AG04449 (cell line): ENCODE data around the gene CBX5.
"Not testable (repeated sequence)": the region's sequence is repeated elsewhere in the genome, so short reads cannot be mapped to it uniquely, and the experiment has no call there.

Experiments
- CTCF ChIA-PET: fragments of 350-600 bp; formaldehyde crosslinking; extraction: SDS; loops from one replicate; lab custom pipeline; 2021; ENCODE audit warnings: antibody characterized with exemption; lab: Yijun Ruan, JAX
- POLR2A ChIA-PET: fragments of 400-600, 350-600 bp; formaldehyde crosslinking; extraction: SDS; loops from one replicate; lab custom pipeline; 2020; ENCODE audit warnings: antibody characterized with exemption, inconsistent platforms; lab: Yijun Ruan, JAX
- DNase-seq: peaks from one replicate; pipeline ENCODE4 v3.0.0-alpha.2; 2010; ENCODE audit warnings: low read depth, low spot score
- H3K4me3 ChIP-seq: 2 replicates; pipeline ENCODE4 v1.5.1; 2011; ENCODE audit warnings: low read depth, mild to moderate bottlenecking, control low read depth, low read length
- CTCF ChIP-seq: IDR thresholded peaks from one replicate; pipeline ENCODE4 v1.5.1; 2011; ENCODE audit warnings: mild to moderate bottlenecking, moderate library complexity, low read length, control low read depth, inconsistent platforms; ENCODE audit not compliant: insufficient read depth; ENCODE audit errors: missing control alignments

CBX5 gene

GRCh38 chr12:54279632-54280467, at the start of gene CBX5:
TSS of gene CBX5 (minus strand) at chr12:54280122. CDS start at chr12:54257650, 22,472 bp downstream.
- no peak for TF ChIP-seq CTCF
- DNase-seq: peak; percentile 99
- CTCF ChIA-PET: interaction anchor here (0.8 to 4.4 kb wide), 11 partner anchors 12 to 91 kb away, joined by 3 to 27 read pairs (median 6); partner anchors contain the start of gene COPZ1
- H3K4me3 ChIP-seq: peak within 1 kb of the TSS; percentile 92
- POLR2A ChIA-PET: interaction anchor here (0.7 to 3.1 kb wide), 21 partner anchors 11 to 1694 kb away, joined by 3 to 33 read pairs (median 6); partner anchors contain the start of genes COPZ1, NFE2 and RAB5B

GRCh38 chr12:54328595-54329337, 48.8 kb upstream of the CBX5 start:
- no peak overlapping the region for H3K4me3 ChIP-seq
- ChIA-PET CTCF (interaction anchor here (0.7 to 6.9 kb wide), 5 partner anchors 7 to 114 kb away, joined by 3 to 91 read pairs (median 3); no protein-coding TSS in a partner anchor), POLR2A (interaction anchor here (0.9 kb wide), 1 partner anchor 49 kb away, joined by 4 read pairs; the partner anchor contains the start of genes CBX5 and HNRNPA1)
- DNase-seq: no peak
- TF ChIP-seq CTCF: no peak

- peak overlapping the region; percentile 96 for H3K4me3 ChIP-seq
- POLR2A ChIA-PET: interaction anchor here (0.8 to 1.4 kb wide), 7 partner anchors 10 to 53 kb away, joined by 3 to 10 read pairs (median 4); partner anchors contain the start of genes CBX5 and HNRNPA1
Observed at GRCh38 chr12:54325442-54326109, 45.7 kb upstream of the CBX5 start.

DNA sequence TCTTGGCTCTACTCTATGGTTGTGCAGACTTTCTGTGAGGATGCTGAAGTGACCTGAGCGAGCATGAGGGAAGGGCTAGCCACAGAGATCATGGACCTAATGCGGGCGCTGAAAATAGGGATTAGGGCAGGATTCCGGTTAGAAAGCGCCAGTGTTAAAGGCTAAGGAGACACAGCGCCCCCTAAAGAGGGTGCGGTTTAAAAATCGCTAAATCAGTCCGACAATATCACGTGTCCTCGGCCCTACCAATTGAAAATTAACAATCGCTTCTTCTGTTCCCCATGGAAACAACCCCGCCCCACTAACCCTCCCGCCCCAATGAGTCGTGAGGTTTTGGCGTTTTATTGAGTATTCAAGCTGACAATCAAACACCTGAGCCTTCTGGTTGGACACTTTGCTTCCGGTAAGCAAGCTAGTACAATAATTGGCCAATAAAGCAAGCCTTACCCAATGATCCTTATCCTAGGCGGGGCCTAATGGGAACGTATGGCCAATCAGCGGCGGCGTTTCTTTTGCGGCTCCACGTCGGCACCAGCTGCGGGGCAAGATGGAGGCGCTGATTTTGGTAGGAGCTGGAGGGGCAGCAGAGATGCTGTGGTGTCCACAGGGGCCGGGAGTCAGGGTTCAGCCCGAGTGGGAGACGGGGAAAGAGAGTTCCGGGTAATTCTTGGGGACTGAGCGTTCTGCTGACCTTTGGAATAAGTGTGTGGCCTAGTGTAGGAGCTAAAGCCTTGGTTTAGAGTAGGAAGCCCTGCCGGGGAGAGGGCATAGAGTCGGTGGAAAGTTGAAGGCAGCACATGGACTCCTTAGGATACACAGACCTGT, 44.9 kb upstream of the CBX5 start, which contains the start of gene COPZ1:
TSS of gene COPZ1 (plus strand) at position 515 of the 825 bp plus-strand sequence. CDS start at position 548, 33 bp downstream.
- ChIA-PET POLR2A (interaction anchor here (0.8 to 1.4 kb wide), 7 partner anchors 11 to 54 kb away, joined by 3 to 10 read pairs (median 4); partner anchors contain the start of genes CBX5 and HNRNPA1), CTCF (interaction anchor here (0.5 to 6.9 kb wide), 45 partner anchors 11 to 298 kb away, joined by 3 to 91 read pairs (median 6); partner anchors contain the start of gene NFE2)
- peak; percentile 83 for TF ChIP-seq CTCF
- peak; percentile 100 for DNase-seq
- peak within 1 kb of the TSS; percentile 96 for H3K4me3 ChIP-seq

More at GRCh38 chr12:54325442-54326109, 45.7 kb upstream of the CBX5 start:
- CTCF ChIA-PET: interaction anchor here (0.5 to 6.9 kb wide), 43 partner anchors 11 to 117 kb away, joined by 3 to 91 read pairs (median 6); partner anchors contain the start of gene NFE2
- not testable (repeated sequence) for DNase-seq

DNA sequence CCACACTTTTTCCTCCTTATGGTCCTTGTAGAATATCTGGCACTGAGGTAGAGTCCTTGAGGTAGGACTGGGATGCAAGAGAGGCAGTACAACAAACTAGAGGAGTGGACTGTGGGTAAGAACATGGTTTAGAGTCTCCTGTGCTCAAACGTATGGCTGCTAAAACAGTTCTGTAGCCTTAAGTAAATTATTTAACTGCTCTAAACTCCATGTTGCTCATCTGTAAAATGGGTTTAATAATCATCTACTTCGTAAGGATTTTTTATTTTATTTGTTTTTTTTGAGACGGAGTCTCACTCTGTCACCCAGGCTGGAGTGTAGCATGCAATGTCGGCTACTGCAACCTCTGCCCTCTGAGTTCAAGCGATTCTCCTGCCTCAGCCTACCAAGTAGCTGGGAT, 41.4 kb upstream of the CBX5 start:
- no peak for DNase-seq
- ChIA-PET CTCF (interaction anchor here (1.0 to 4.5 kb wide), 8 partner anchors 9 to 336 kb away, joined by 3 to 24 read pairs (median 4); partner anchors contain the start of gene HOXC10), POLR2A (no interaction called here)
- no peak overlapping the region for H3K4me3 ChIP-seq
- no peak for TF ChIP-seq CTCF

- CTCF ChIA-PET: interaction anchor here (0.8 to 4.0 kb wide), 3 partner anchors 9 to 12 kb away, joined by 3 to 24 read pairs (median 7); partner anchors contain the start of gene COPZ1
Observed at GRCh38 chr12:54312309-54312708, 32.4 kb upstream of the CBX5 start.

More at GRCh38 chr12:54312309-54312708, 32.4 kb upstream of the CBX5 start:
- H3K4me3 ChIP-seq, POLR2A ChIA-PET, DNase-seq: not testable (repeated sequence)
